Head of caudate nucleus (tissue), 42 donors: Measurements from ENCODE around the gene SOX30.

ENCODE experiments used
- DNase-seq, 42 donors: peaks; one replicate each; pipeline versions ENCODE4 v3.0.0 to v3.0.0-alpha.2; 2020 to 2021; ENCODE audit warnings: mixed read lengths in 7 of 42
- intact Hi-C: fragments of 100-400 bp; cut with DNase I; formaldehyde crosslinking; loops from one replicate; pipeline ENCODE4 v1.15.0; 2022

SOX30 gene

DNA sequence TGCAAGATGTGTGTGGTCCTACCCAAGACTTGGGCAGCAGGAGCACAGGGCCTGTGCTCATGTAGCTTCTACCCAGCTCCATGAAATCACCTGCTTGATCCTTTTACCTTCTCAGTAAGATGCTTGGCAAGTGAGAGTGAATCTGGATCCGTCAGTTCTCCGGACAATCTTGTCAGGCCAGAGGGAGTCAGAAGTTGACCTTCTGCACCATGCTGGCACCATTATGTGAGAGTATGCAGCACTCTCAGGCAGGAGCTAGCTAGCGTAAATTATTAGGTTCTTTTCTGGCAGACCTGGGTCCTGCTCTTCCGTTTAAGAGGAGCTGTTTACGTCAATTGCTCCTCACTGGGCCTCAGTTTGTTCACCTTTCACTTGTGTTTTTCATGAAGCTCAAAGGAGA is 39.7 kb downstream of the SOX30 start:
- no peak for DNase-seq
- intact Hi-C loops, result no loop called here

DNA sequence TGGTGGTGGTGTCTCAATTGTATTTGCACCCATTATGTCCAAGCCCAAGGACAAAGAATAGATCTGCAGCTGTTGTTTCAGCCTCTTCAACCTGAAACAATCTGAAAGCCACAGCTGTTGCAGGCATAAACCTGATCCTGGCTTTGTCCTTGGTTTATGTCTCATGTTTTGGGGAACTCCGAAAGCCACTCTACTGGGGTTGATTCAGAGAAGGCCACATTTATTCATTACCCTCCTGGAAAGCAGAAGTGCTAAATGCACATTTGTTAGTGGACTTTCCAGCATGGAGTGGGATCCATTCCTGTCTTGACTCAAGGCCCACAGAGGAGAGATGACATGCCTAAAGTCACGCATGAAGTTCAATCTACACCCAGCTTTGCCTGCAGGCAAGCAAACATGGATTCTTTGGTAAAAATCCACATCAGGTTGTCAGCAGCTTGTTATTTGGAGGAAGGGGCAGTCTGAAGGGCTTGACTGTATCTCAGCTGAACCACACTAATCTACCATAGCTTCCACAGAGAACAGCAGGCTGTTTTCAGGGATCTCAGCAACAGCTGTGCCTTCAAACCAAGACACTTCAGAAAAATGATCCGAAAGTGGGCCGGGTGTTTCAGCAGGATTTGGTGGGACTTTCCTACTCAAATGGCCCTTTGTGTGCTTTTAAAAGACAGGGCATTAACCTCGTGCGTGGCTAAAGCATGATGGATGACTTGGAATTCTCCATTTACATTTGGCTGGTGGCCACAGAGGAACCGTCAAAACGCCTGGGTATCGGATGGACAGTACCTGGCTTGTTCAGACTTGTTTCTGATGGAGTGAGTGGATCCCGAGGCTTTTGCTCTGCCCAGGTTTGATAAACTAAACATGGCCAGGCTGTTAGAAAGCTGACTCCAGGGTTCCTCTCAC is 40.4 kb downstream of the SOX30 start:
- no peak for DNase-seq
- intact Hi-C loops, result no loop called here

- no peak for DNase-seq
- intact Hi-C loops, result no loop called here
These were observed 41.2 kb downstream of the SOX30 start for GRCh38 chr5:157610990-157611389.

DNA sequence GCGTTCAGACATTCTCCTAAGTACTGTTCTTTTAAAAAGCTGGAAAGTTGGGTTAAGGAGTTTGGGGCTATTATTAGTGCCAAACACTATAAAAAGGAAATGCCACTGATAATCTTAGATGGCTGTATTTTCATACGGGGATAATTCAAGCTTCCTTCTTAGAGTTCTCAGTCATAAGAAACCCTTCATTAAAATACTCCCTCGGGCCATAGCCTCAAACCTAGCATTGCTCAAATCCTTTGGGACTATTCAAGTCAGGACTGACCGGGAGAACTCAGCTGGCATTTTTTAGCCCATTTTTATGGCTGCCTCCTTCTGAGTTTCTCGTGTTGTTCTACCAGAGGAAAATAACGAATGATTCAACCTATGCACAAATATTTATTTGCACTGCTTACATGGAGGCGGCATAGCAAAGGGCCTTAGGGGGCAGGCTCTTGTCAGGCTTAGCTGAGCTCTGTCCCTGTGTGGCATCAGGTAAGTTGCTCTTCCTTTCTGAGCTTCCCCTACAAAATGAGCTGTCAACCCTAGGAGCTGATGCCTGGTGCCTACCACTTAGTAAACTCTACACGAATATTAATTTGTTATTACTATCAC is 43.2 kb downstream of the SOX30 start:
- intact Hi-C loops, result no loop called here
- DNase-seq, result no peak

DNA sequence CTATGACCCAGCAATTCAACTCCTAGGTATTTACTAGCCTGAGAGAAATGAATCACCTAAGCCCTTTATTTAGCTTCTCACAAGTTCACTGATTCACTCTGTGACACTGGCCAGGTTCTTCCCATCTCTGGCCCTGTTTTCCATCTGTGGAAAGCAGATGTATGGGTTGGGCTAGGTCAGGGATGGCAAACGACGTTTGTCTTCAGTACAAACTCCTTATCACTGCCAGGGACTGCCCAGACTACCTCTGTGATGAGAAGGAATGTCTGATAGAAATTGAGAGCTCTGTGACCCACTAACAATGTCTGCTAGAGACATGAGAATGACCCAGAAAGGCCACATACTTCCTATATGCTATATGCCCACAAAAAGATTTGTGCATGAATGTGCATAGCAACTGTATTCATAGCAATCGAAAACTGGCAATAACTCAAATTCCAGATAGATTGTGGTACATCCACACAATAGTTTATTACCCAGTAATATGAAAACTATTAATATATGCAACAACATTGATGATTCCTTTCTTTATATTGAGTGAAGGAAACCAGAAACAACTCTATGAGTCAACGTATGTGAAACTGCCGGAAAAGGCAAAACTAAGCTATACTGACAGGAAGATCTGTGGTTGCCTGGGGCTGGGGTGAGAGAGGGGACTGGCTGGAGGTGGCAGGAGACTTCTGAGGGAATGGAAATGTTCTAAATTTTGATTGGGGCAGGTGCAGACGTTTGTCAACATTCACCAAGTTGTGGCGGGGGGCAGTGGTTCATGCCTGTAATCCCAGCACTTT is 44.7 kb downstream of the SOX30 start:
- intact Hi-C loops, result no loop called here
- no peak for DNase-seq

DNA sequence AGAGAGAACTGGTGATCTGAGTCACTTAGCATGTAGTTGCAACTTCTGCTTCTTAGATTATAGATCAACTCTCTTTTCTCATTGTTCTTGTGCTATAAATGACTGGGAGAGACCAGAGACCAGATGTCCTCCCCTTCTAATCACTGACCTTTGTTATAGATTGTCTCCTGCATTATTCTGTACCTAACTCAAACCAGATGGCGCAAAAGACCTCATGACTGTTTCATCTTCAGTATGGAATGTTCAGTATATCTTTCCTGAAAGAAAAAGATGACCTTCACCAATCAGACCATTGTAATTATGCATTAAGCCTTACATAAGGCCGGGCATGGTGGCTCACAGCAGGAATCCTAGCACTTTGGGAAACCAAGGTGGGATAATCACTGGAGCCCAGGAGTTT is 46.2 kb downstream of the SOX30 start:
- intact Hi-C loops, result no loop called here
- DNase-seq, result no peak

DNA sequence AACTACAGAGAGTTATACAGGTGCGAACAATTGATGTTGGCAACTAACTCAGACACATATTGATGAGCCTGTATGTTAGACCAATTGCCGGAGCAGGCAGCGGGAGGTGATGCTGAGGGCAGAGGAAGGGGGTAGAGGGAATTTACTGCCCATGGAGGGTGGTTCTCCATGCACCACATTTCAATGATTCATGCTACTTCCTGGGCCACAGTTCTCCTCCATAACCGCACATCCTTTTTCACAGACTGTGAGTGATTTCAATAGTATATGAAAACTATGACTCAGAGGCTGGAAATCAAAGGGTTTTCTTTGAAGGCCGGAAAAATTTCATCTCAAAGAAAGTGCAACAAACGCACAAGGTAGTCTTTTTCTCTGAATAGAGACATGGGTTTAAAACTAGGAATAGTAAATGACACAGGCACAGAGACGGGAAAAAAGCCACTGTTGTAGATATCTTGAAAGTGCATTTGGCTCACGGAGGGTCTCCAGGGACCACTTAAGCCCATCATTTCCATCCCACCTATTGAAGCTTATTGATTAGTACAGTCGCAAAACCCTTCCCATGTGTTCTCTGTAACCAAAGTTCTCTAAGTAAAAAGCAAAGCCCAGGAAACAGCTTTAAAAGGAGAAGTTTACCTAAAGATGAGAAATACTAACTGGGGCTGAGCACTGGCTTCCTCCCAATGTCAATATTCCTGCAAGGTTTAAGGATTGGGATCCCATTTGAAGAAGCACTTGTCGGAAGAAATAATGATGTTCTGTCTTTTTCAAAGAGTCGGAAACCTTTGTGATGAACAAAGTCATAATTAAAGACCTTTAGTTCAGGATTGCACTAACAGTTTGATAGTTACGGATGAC is 48.7 kb downstream of the SOX30 start:
- no peak for DNase-seq
- intact Hi-C loops, result no loop called here

DNA sequence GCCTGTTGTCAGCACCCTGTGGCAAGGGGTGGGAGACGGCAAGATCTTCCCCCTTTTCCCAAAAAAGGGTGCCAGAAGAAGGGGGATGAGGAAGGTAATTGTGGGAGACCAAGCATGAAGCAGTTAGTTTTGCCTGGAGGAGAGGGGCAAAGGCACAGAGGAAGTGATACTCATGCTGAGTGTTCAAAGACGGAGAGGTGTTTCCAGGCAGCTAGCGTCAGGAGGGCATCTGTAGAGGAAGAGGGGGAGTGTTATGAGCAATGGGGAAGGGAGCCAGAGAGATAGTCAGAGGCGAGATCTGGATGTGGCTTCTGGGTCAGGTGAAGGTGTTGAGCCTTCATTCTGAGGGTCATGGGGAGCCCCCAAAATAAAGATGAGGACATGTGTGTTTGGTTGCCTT is 49.7 kb downstream of the SOX30 start:
- no peak for DNase-seq
- intact Hi-C loops, result no loop called here

- no peak for DNase-seq
- intact Hi-C loops, result no loop called here
These were observed 52.0 kb downstream of the SOX30 start for GRCh38 chr5:157600252-157600651.

- no peak for DNase-seq
- intact Hi-C loops, result no loop called here
These were observed 52.7 kb downstream of the SOX30 start for GRCh38 chr5:157599565-157599964.

DNA sequence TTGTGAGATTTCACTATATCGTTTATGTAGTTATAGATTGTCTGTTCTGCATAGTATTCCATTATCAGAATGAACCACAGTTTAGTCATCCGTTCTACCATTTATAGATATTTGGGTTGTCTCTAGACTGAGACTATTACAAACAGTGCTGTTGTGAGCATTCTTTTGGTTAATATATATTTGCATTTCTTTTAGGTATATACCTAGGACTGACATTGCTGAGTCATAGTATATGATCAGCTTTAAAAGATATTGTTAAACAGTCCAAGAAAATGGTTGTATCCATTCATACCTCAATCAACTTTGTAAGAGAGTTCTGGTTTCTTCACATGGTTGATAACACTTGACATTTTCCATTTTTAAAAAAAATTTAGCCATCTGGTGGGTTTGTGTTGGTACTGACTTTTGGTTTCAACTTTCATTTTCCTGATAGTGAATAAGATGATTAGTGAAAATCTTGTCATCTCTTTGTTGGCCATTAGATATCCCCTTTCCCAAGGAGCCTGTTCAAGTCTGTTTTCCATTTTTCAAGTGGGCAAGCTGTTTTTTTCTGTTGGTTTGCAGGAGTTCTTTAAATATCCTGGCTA is 53.8 kb downstream of the SOX30 start:
- DNase-seq, result no peak
- intact Hi-C loops, result no loop called here

DNA sequence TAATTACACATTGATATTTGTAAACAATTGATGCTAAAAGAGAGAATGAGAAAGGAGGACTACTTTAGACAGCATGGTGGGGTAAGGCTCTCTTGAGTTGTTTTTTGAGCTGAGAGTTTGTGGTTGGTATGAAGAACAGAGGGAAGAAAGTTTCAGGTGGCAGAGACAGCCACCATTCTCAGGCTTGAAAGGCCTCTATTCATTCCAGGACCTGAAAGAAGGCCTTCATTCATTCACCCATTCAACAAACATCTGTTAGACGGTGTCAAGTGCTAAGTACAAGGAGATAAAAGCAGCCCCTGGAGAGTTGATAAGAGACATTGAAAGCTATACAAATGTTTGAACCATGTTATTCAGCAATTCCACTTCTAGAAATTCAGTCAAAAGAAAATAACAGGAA is 55.0 kb downstream of the SOX30 start:
- DNase-seq, result no peak
- intact Hi-C loops, result no loop called here

- DNase-seq, result no peak
- intact Hi-C loops, result no loop called here
These were observed 55.8 kb downstream of the SOX30 start for GRCh38 chr5:157596487-157596886.

DNA sequence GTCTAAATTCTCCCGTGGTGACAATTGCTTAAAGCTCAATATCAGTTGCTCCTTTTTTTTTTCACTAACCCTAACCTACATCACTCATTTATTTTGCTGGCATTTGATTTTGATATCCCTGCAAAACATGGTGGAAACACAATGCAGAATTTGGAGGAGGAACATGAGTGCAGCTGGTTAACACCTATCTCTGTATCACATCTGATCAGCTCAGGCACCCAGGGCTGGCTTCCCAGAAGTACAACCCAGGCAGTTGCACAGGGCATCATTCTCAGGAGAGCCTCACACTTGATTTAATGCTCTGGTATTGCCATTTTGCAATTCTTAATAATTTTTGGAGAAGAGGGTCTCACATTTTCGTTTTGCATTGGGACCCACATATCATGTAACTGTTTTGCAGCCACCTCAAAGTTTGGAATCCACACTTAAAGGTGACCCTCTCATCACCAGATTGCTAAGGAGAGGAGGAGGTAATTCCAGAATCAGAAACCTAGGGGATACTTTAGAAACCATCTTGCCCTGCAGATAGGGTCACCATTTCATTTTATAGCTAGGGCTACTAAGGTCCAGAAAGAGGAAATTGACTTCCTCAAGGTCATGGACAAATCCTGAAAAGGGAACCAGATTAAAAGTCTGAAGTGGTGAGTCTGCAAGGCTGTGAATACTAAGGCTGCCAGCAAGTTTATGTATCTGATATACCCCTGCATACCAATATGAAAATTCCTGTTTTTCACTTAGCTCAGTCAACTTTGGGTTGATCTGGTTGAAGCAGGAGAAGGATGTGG is 57.4 kb downstream of the SOX30 start:
- no peak for DNase-seq
- intact Hi-C loops, result no loop called here

GRCh38 chr5:157594257-157594656 is 58.0 kb downstream of the SOX30 start:
- no peak for DNase-seq

DNA sequence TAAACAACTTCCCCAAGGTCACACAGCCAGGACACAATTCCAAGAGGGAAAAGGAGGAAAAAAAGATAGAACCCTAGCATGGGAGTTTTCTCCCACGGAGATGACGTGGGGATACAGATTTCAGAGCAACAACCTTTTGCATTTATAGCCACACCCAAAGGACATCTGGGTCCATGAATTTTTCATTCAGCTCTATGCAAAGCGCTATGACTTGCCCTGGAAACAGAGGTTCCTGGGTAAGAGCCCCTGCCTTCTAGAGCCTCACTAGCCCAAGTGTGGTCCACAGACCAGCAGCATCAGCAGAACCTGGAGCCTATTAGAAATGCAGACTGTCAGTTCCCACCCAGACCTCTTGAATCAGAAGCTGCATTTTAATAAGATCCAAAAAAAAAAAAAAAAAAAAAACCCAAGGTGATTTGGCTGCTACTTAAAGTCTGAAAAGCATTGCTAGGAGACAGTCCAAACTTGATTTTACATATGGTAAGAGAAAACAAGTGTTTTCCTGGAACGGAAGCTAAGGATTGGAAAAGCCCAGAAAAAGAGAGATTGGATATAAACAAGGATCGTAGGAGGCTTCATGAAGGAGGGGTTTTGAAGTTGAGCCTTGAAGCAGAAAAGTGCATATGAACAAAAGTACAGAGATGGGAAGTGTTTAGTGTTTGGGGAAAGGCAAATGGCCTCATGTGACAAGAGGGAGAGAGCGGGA is 59.0 kb downstream of the SOX30 start:
- intact Hi-C loops, result no loop called here
- DNase-seq, result no peak

More at GRCh38 chr5:157594257-157594656, 58.0 kb downstream of the SOX30 start:
- intact Hi-C loops, result no loop called here

DNA sequence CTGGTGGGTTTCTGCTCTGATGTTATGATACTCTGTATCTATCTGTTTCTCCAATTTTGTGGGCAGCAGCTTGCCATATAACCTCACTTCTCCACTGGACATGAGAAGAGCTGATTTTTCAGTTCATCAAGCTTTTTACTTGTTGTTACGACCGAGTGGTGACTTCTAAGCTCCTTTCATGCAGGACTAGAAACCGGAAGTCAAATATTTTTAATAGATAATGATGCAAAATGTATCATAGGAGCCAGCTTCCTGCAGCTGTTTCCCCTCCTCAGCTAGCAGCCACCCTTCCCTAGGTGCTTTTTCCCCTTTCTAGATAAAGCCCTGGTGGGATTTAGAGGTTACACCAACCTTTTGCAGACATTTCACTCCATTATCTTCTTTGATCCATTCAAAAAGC is 59.6 kb downstream of the SOX30 start:
- intact Hi-C loops, result no loop called here

More for the DNA sequence above, 59.6 kb downstream of the SOX30 start:
- no peak for DNase-seq
